ENCODE measurements around the gene ACAT2.

Gene ACAT2

DNA sequence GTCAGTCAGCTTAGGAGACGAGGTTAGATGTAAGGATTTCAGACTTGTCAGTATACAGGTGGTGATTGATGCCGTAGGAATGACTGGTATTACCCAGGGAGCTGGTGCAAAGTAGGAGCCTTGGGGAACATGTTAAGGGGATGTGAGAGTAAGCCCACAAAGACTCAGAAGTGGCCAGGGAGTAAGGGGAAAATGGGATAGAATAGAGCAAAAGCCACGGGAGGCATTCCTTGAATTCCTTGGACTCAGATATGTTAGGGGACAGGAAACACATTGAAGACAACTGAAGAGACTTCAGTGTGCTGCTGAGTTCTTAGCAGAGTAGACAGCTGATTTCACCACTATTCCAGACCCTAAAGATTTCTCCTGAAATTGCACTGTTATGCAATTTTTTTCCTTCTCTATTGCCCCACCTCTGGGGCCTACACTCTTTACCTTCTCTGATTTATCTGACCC, 1.2 kb upstream of the ACAT2 start:
- peak overlapping the region; percentile 77 for H3K4me3 ChIP-seq (replicated peaks; ENCODE audit: low read depth, low read length)
- TF ChIP-seq CTCF (IDR thresholded peaks at IDR 0.05; ENCODE audit: low read length, missing control alignments) = no peak
- DNase-seq (ENCODE audit: low read depth) = peak; percentile 80

DNA sequence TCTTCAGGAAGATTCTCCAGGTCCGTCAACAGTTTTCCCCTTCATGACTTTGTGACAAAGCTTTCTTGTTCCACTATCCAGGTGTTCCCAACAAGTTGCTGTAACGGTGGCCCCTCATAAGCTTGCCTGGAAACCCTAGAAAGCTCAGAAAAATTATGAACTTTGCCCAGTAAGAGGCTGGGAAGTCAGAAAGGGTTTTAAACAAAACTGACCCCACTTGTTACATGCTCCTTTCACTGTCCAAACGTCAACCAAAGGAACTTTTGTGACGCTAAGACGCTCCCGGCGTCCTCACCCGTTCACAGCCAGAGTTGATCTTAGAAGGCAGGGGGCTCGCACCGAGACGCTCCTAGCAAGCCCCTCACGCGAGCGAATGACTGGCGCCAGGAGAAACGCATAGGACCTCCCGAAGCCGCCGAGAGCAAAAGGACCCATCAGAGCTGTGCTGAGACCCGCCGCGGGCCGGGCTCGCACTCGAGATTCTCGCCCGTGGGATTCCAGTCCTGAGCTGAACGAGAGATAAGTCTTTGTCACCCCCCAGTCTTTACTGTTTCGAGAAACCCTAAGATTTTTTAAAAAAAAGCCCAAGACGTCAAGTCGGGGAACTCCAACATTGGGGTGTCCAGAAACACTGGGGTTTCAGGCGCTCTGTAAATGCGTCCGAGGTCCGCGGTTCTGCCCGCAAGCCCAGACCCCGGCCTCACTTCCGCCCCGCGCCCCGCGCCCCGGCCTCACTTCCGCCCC, 544 bp upstream of the ACAT2 start:
- no peak for TF ChIP-seq CTCF (IDR thresholded peaks at IDR 0.05; ENCODE audit: low read length, missing control alignments)
- DNase-seq (ENCODE audit: low read depth) = peak; percentile 26

DNA sequence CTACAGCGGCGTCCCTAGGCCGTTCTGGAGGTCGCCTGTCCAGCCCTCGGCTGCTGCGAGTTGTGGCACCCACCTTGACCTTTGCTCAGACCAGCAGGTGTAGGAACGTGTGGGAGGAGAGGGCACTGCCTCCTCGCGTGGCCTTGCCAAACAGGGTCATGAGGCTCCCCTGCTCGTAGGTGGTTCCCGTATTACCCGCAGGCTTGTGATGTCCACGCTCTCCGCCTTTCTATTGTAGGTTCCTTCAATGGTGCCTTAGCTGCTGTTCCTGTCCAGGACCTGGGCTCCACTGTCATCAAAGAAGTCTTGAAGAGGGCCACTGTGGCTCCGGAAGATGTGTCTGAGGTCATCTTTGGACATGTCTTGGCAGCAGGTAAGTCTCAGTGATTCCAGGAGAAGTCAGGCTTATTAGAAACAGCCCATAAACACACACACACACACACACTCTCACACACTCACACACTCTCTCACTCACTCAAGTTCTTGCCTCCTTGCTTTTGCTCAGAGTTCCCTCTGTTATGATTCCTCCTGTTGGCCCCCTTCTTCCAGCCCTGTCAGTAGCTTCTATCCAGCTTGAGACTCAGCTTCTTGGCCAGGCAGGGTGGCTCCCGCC, 942 bp downstream of the ACAT2 start:
- H3K4me3 ChIP-seq (replicated peaks; ENCODE audit: low read depth, low read length) = peak overlapping the region; percentile 77
- no peak for DNase-seq (ENCODE audit: low read depth)
- TF ChIP-seq CTCF (IDR thresholded peaks at IDR 0.05; ENCODE audit: low read length, missing control alignments) = no peak

More for the DNA sequence above, 544 bp upstream of the ACAT2 start:
- H3K4me3 ChIP-seq (replicated peaks; ENCODE audit: low read depth, low read length) = peak overlapping the region; percentile 77

DNA sequence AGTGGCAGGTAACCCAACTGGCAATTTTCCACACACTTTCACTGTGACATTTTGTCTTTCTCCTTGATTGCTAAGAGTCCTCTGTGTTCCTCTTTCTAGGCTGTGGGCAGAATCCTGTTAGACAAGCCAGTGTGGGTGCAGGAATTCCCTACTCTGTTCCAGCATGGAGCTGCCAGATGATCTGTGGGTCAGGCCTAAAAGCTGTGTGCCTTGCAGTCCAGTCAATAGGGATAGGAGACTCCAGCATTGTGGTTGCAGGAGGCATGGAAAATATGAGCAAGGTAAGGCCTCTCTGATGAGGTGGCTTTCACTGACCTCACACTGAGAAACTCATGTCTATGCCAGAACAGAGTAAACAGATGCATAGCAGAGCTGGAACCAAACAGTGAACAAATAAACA, 5.1 kb downstream of the ACAT2 start:
- DNase-seq (ENCODE audit: low read depth) = no peak
- TF ChIP-seq CTCF (IDR thresholded peaks at IDR 0.05; ENCODE audit: low read length, missing control alignments) = no peak
- H3K4me3 ChIP-seq (replicated peaks; ENCODE audit: low read depth, low read length) = no peak overlapping the region

DNA sequence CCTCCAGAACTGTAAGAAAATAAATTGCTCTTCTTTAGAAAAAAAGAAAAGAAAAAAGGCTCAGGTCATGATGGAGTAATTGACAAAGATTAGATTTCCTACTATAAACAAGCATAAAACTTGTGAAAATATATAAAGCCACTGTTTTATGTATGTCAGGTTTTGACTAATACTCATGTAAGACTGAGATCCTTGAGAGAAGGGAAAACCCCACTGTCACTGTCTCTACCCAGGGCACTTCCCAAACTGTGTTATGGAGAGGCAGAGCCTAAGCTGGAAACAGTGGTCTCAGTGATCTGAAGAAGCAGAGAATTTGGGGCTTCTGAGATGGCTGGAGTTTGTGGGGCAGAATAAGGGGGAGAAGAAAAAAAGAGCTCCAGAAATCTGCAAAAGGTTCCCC, 7.6 kb downstream of the ACAT2 start:
- no peak overlapping the region for H3K4me3 ChIP-seq (replicated peaks; ENCODE audit: low read depth, low read length)
- TF ChIP-seq CTCF (IDR thresholded peaks at IDR 0.05; ENCODE audit: low read length, missing control alignments) = no peak
- DNase-seq (ENCODE audit: low read depth) = no peak

GRCh38 chr6:159772196-159772595, 10.4 kb downstream of the ACAT2 start:
- no peak for TF ChIP-seq CTCF (IDR thresholded peaks at IDR 0.05; ENCODE audit: low read length, missing control alignments)
- DNase-seq (ENCODE audit: low read depth) = no peak
- no peak overlapping the region for H3K4me3 ChIP-seq (replicated peaks; ENCODE audit: low read depth, low read length)

Data from fibroblast of pulmonary artery (primary cell).